ENCODE measurements around the gene PPM1J. TPM values are rescaled to one million over a fixed set of nuclear protein-coding genes. Genes with fewer than 3 reads are reported as not detected.

Gene PPM1J
- total and polyA plus RNA-seq, 9 of the 15 experiments (the other 6 are each of a cell fraction or from before 2014, with no cell fraction given) = 0.25 to 10.5 (median 4.2) TPM

DNA sequence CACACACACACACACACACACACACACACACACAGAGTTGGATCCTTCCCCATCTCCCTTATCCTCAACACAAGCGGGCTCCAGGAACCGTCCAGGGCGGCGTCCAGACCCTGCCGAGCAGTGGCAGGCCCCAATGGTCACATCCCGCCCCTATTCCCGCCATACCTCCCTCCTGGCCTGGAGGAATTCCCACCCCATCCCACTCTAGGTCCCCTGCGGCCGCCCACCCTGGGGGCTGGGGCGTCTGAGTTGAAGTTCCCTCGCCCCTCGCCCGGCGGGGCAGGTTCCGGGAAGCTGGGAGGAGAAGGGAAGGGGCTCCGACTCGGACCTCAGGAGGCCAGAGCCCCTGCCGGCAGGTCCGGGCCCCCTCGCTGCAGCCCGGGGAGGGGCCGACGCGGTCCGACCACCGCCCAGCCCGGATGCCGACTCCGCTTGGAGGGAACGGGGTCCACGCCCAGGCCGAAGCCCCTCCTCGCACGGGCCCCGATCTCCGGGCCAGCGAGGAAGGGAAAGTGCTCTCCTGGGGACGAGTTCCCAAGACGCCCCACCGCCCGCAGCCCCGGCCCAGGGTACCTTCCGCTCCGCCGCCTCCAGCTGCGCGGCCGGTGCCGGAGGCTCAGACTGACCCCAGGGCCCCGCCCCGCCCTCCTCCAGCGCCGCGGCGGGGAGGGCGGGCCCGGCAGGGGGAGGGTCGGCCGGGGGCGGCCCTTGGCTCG is 8.5 kb downstream of the PPM1J start, which contains the start of gene RHOC (continued):
- TF ChIP-seq, protein P1, sequence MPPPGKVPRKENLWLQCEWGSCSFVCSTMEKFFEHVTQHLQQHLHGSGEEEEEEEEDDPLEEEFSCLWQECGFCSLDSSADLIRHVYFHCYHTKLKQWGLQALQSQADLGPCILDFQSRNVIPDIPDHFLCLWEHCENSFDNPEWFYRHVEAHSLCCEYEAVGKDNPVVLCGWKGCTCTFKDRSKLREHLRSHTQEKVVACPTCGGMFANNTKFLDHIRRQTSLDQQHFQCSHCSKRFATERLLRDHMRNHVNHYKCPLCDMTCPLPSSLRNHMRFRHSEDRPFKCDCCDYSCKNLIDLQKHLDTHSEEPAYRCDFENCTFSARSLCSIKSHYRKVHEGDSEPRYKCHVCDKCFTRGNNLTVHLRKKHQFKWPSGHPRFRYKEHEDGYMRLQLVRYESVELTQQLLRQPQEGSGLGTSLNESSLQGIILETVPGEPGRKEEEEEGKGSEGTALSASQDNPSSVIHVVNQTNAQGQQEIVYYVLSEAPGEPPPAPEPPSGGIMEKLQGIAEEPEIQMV (tag; conservative IDR thresholded peaks at IDR 0.05; ENCODE audit: low read depth) = no peak
- peak; percentile 38; the same call in 1 of the 2 replicates for TF ChIP-seq GABPA (tag; conservative IDR thresholded peaks at IDR 0.05; ENCODE audit: low read depth)

DNA sequence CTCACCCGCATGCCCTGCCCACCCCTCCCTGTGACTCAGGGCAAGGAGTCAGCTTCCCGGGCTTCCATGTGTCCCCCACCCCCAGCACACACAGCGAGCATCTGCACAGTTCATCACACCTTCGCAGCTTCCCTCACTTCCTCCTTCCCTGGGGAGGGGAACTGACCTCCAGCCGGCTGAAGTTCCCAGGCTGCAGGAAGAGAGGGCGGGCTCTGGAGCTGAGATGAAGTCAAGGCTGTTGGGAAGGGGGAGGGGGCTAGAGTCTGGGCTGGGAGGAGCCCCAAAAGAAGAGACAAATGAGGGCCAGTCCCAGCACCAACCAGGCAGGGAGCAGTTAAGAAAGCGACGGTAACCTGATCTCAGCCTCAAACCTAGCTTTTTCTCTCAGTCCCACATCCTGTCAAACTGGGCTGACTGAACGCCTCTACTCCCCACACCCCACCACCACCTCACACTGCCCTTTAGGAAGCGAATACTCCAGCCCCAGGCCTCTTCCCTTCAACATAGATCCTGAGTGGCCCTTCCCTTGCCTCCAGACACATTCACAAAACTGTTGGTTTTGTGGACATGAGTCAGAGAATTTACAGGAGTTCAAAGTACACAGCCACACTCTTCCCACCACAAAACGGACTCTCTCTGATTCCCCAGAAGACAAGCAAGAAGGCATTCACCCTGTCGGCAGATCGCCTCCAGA is 10.1 kb downstream of the PPM1J start:
- Histone ChIP-seq H3K9me3 (replicated peaks; ENCODE audit: control insufficient read depth, insufficient read depth, low read depth, low read length) (no peaks in the 10 kb centered on the region), H3K4me3 (peak overlapping the region; percentile 94), H3K79me2 (ENCODE audit: control insufficient read depth, insufficient read depth, low read length) (peaks cover 58% of the 10 kb centered on the region), H3K9me1 (ENCODE audit: control insufficient read depth, insufficient read depth, low read length) (no peaks in the 10 kb centered on the region), H3K9ac (ENCODE audit: insufficient read depth in 1 of 2, low read depth in 2 of 2, low read length in 2 of 2) (peak overlapping the region; percentile 83 to 91), H3K4me1 (replicated peaks in 1 of 2; ENCODE audit: control insufficient read depth in 2 of 2, insufficient read depth in 2 of 2, low read length in 2 of 2) (peaks cover 61 to 66% of the 10 kb centered on the region in 2 experiments), H2AFZ (ENCODE audit: low read depth, low read length) (peak overlapping the region; percentile 81), H4K20me1 (replicated peaks; ENCODE audit: control insufficient read depth, insufficient read depth, low read length) (no peaks in the 10 kb centered on the region), H3K4me2 (ENCODE audit: insufficient read depth, low read length) (peak overlapping the region; percentile 98), H3K36me3 (ENCODE audit: control insufficient read depth, insufficient read depth, low read length) (peaks cover 41% of the 10 kb centered on the region), H3K27me3 (ENCODE audit: control insufficient read depth in 2 of 2, insufficient read depth in 2 of 2, low read length in 2 of 2) (no peaks in the 10 kb centered on the region), H3K27ac (ENCODE audit: extremely low read depth, low read depth, low read length) (peak overlapping the region; percentile 97)
- FAIRE-seq (peak; percentile 99), DNase-seq (ENCODE audit: extremely low read depth in 1 of 4, low spot score in 3 of 4) (peak; percentile 82 to 99 (median 92)), ATAC-seq (peak; percentile 75)
- POLR2A ChIA-PET = interaction anchor here (0.6 to 4.6 kb wide), 10 partner anchors 10 to 368 kb away, joined by 3 to 42 read pairs (median 4); partner anchors contain the start of genes LRIG2, MOV10, PPM1J and ST7L
- intact Hi-C loops (cut with micrococcal nuclease) (loop anchor here (1.0 to 10.0 kb wide), 2 partner anchors 86 to 240 kb away; partner anchors contain the start of genes CAPZA1 and ST7L), in situ Hi-C loops (cut with MboI) (loop anchor here (5.0 kb wide), 3 partner anchors 88 to 313 kb away; partner anchors contain the start of genes CAPZA1 and ST7L)
- CTCF ChIA-PET (ENCODE audit: low intra/inter-chr PET ratio) = interaction anchor here (0.6 to 1.0 kb wide), 2 partner anchors 314 to 1517 kb away, joined by 3 read pairs; no protein-coding TSS in a partner anchor
- WGBS (ENCODE audit: insufficient coverage, low coverage, missing lambda C conversion rate) = 1% methylated on average over 12 of the region's 13 CpGs
- BruUV-seq (replicated peaks) = no TSS peak
- TF ChIP-seq PRMT5 (CRISPR knock-in tag; IDR thresholded peaks at IDR 0.05) (no peak), MXI1 (IDR thresholded peaks at IDR 0.05; ENCODE audit: low read depth, low read length) (peak; percentile 15; the same call in 1 of the 2 replicates), NFE2L1 (tag; IDR thresholded peaks at IDR 0.05; ENCODE audit: borderline replicate concordance, low read depth) (no peak), MYC (IDR thresholded peaks at IDR 0.05; ENCODE audit: low read depth, low read length) (0 out of 2 replicates have a peak, but pooled peaks have one; percentile 65), MYC (CRISPR knock-in tag; IDR thresholded peaks at IDR 0.05; ENCODE audit: borderline replicate concordance, low read depth) (no peak), NR4A1 (CRISPR knock-in tag; IDR thresholded peaks at IDR 0.05) (no peak), NR4A1 (tag; IDR thresholded peaks at IDR 0.05) (no peak)
- TF ChIP-seq, protein P2, sequence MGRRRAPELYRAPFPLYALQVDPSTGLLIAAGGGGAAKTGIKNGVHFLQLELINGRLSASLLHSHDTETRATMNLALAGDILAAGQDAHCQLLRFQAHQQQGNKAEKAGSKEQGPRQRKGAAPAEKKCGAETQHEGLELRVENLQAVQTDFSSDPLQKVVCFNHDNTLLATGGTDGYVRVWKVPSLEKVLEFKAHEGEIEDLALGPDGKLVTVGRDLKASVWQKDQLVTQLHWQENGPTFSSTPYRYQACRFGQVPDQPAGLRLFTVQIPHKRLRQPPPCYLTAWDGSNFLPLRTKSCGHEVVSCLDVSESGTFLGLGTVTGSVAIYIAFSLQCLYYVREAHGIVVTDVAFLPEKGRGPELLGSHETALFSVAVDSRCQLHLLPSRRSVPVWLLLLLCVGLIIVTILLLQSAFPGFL (CRISPR knock-in tag; IDR thresholded peaks at IDR 0.05) = no peak
- TF ChIP-seq, protein P3, sequence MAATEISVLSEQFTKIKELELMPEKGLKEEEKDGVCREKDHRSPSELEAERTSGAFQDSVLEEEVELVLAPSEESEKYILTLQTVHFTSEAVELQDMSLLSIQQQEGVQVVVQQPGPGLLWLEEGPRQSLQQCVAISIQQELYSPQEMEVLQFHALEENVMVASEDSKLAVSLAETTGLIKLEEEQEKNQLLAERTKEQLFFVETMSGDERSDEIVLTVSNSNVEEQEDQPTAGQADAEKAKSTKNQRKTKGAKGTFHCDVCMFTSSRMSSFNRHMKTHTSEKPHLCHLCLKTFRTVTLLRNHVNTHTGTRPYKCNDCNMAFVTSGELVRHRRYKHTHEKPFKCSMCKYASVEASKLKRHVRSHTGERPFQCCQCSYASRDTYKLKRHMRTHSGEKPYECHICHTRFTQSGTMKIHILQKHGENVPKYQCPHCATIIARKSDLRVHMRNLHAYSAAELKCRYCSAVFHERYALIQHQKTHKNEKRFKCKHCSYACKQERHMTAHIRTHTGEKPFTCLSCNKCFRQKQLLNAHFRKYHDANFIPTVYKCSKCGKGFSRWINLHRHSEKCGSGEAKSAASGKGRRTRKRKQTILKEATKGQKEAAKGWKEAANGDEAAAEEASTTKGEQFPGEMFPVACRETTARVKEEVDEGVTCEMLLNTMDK (IDR thresholded peaks at IDR 0.05; ENCODE audit: borderline replicate concordance, insufficient read depth, low read depth, low read length, poor library complexity, severe bottlenecking) = no peak
- TF ChIP-seq, protein P4, sequence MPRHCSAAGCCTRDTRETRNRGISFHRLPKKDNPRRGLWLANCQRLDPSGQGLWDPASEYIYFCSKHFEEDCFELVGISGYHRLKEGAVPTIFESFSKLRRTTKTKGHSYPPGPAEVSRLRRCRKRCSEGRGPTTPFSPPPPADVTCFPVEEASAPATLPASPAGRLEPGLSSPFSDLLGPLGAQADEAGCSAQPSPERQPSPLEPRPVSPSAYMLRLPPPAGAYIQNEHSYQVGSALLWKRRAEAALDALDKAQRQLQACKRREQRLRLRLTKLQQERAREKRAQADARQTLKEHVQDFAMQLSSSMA (CRISPR knock-in tag; IDR thresholded peaks at IDR 0.05) = no peak
